Endodermal cell (in vitro differentiated cells): ENCODE data around the gene ZNF627. TPM values are rescaled to one million over a fixed set of nuclear protein-coding genes. Genes with fewer than 3 reads are reported as not detected.

Experiments used
- DNase-seq: peaks from one replicate; pipeline ENCODE4 v3.0.0-alpha.2; 2017
- H3K27ac ChIP-seq: 2 replicates; pipeline ENCODE4 v1.5.1; 2013; ENCODE audit warnings: mild to moderate bottlenecking, low read depth, low read length, moderate library complexity
- H3K27me3 ChIP-seq: 2 replicates; pipeline ENCODE4 v1.6.1; 2013; ENCODE audit warnings: mild to moderate bottlenecking, low read length, moderate library complexity; ENCODE audit not compliant: insufficient read depth, control insufficient read depth, poor library complexity, severe bottlenecking
- H3K36me3 ChIP-seq: 2 replicates; pipeline ENCODE4 v1.7.0; 2013; ENCODE audit warnings: mild to moderate bottlenecking, low read length, moderate library complexity; ENCODE audit not compliant: control insufficient read depth, insufficient read depth
- H3K4me1 ChIP-seq: one replicate; pipeline ENCODE4 v1.7.0; 2013; ENCODE audit warnings: low read length; ENCODE audit not compliant: control insufficient read depth, insufficient read depth
- H3K4me3 ChIP-seq: 2 replicates; pipeline ENCODE4 v1.5.1; 2013; ENCODE audit warnings: mild to moderate bottlenecking, low read length, moderate library complexity
- H3K9ac ChIP-seq: 2 replicates; pipeline ENCODE4 v1.6.1; 2013; ENCODE audit warnings: mild to moderate bottlenecking, low read length, moderate library complexity; ENCODE audit not compliant: poor library complexity, severe bottlenecking; ENCODE audit errors: extremely low read depth
- H3K9me3 ChIP-seq: 2 replicates; pipeline ENCODE4 v1.6.1; 2013; ENCODE audit warnings: mild to moderate bottlenecking, low read length, moderate library complexity; ENCODE audit not compliant: control insufficient read depth
- H3K27ac Mint-ChIP-seq: 2 replicates; pipeline ENCODE4 v1.8.0; 2020; ENCODE audit warnings: mixed read lengths
- H3K27me3 Mint-ChIP-seq: 2 replicates; pipeline ENCODE4 v1.8.0; 2021; ENCODE audit warnings: mild to moderate bottlenecking, mixed read lengths; ENCODE audit not compliant: insufficient read depth
- H3K36me3 Mint-ChIP-seq: 2 replicates; pipeline ENCODE4 v1.8.0; 2020; ENCODE audit warnings: low read depth, mixed read lengths
- H3K4me1 Mint-ChIP-seq: 2 replicates; pipeline ENCODE4 v1.8.0; 2020; ENCODE audit warnings: mixed read lengths
- H3K4me3 Mint-ChIP-seq: 2 replicates; pipeline ENCODE4 v1.8.0; 2020; ENCODE audit warnings: mild to moderate bottlenecking, moderate library complexity, mixed read lengths
- H3K9me3 Mint-ChIP-seq: 2 replicates; pipeline ENCODE4 v1.8.0; 2020; ENCODE audit warnings: mild to moderate bottlenecking, mixed read lengths
- CTCF ChIP-seq: fragments of 200-600 bp; sonication (generic); conservative IDR thresholded peaks from 2 replicates; pipeline ENCODE4 v1.5.0; 2021; ENCODE audit warnings: antibody characterized with exemption, mild to moderate bottlenecking
- WGBS, 2 experiments: methylation state at CpG; one replicate each; pipeline versions ENCODE4 v1.1.5 to v1.1.7; 2013; ENCODE audit warnings: missing lambda C conversion rate in 2 of 2, mixed read lengths in 1 of 2; ENCODE audit not compliant: insufficient coverage in 1 of 2, insufficient read length in 1 of 2; 5-methylcytosine and 5-hydroxymethylcytosine counted together
- total RNA-seq, 2 donors: library from RNA; stranded (reverse); fragmentation: NEBNext Ultra II Directional in 1 of 2; extraction: Animal tissue kit (Norgen Biotek cat#: 25700) in 1 of 2; gene quantifications; 2 replicates in 1 of 2; 3 replicates in 1 of 2; pipeline ENCODE4 v1.2.1, GENCODE V29; 2021

Gene ZNF627
- total RNA-seq, 2 donors from 2014 or later = 22.0 to 30.5 TPM

- Histone ChIP-seq H3K4me1 (no peaks in the 10 kb centered on the region), H3K9me3 (no peaks in the 10 kb centered on the region), H3K27me3 (no peaks in the 10 kb centered on the region), H3K27ac (no peak overlapping the region), H3K4me3 (no peak overlapping the region), H3K36me3 (no peaks in the 10 kb centered on the region), H3K9ac (no peak overlapping the region)
- Mint-ChIP-seq H3K27ac (no peak overlapping the region), H3K36me3 (no peaks in the 10 kb centered on the region), H3K4me3 (no peak overlapping the region), H3K9me3 (no peaks in the 10 kb centered on the region), H3K27me3 (peaks cover 2% of the 10 kb centered on the region), H3K4me1 (no peaks in the 10 kb centered on the region)
- WGBS, 2 experiments = 0 to 4% methylated on average over 5 to 6 of the region's 7 CpGs
- TF ChIP-seq CTCF = peak; percentile 86
- DNase-seq = peak; percentile 94
These were observed 9.8 kb upstream of the ZNF627 start for GRCh38 chr19:11587302-11587974.

GRCh38 chr19:11587975-11588631 lies 9.2 kb upstream of the ZNF627 start:
- H3K4me1 Mint-ChIP-seq = no peaks in the 10 kb centered on the region
- no peak overlapping the region for H3K27ac Mint-ChIP-seq
- H3K9ac ChIP-seq = no peak overlapping the region
- H3K36me3 ChIP-seq = no peaks in the 10 kb centered on the region
- H3K4me1 ChIP-seq = no peaks in the 10 kb centered on the region
- no peak overlapping the region for H3K4me3 Mint-ChIP-seq
- H3K9me3 Mint-ChIP-seq = no peaks in the 10 kb centered on the region
- H3K27ac ChIP-seq = no peak overlapping the region
- H3K27me3 ChIP-seq = no peaks in the 10 kb centered on the region
- WGBS, 2 experiments = 91 to 98% methylated on average over 6 to 13 of the region's 13 CpGs
- DNase-seq = no peak
- peak; percentile 12 for TF ChIP-seq CTCF
- no peaks in the 10 kb centered on the region for H3K9me3 ChIP-seq
- no peak overlapping the region for H3K4me3 ChIP-seq
- peaks cover 2% of the 10 kb centered on the region for H3K27me3 Mint-ChIP-seq
- H3K36me3 Mint-ChIP-seq = no peaks in the 10 kb centered on the region

GRCh38 chr19:11594084-11594483 lies 3.2 kb upstream of the ZNF627 start:
- Histone ChIP-seq H3K9me3 (no peaks in the 10 kb centered on the region), H3K36me3 (peaks cover 7% of the 10 kb centered on the region), H3K9ac (no peak overlapping the region), H3K27me3 (no peaks in the 10 kb centered on the region), H3K4me3 (no peak overlapping the region), H3K4me1 (peaks cover 3% of the 10 kb centered on the region), H3K27ac (no peak overlapping the region)
- Mint-ChIP-seq H3K36me3 (peaks cover 12% of the 10 kb centered on the region), H3K27ac (no peak overlapping the region), H3K4me1 (no peaks in the 10 kb centered on the region), H3K9me3 (no peaks in the 10 kb centered on the region), H3K4me3 (no peak overlapping the region), H3K27me3 (peaks cover 2% of the 10 kb centered on the region)
- DNase-seq = no peak
- WGBS, 2 experiments = 86 to 90% methylated on average over 2 to 4 of the region's 4 CpGs
- TF ChIP-seq CTCF = no peak
